Tibial artery (tissue), 4 donors: Measurements from ENCODE around the gene ZC3H14.
A peak's percentile ranks its signal among the peaks of the same experiment; 100 is the strongest.

Experiments used
- DNase-seq, 2 donors: peaks; one replicate each; pipeline ENCODE4 v3.0.0-alpha.2; 2019
- H3K27ac ChIP-seq, 2 donors: fragments of 200-600 bp; sonication (generic) in 1 of 2; 1 replicate in 1 of 2; 2 replicates in 1 of 2; pipeline ENCODE4 v1.5.1; 2018 to 2019; ENCODE audit warnings: mild to moderate bottlenecking in 1 of 2
- H3K27me3 ChIP-seq, 2 donors: fragments of 200-600 bp; sonication (generic) in 1 of 2; one replicate each; pipeline versions ENCODE4 v1.5.1 to v1.6.0; 2016 to 2019
- H3K36me3 ChIP-seq, 3 donors: fragments of 200-600 bp; sonication (generic) in 2 of 3; one replicate each; pipeline ENCODE4 v1.5.1; 2016 to 2019; ENCODE audit warnings: mild to moderate bottlenecking in 2 of 3
- H3K4me1 ChIP-seq, 4 donors: fragments of 200-600 bp; sonication (generic) in 2 of 4; 1 replicate in 3 of 4; 2 replicates in 1 of 4; pipeline ENCODE4 v1.5.1; 2016 to 2019
- H3K4me3 ChIP-seq, 2 donors: fragments of 200-600 bp; sonication (generic) in 1 of 2; 1 replicate in 1 of 2; 2 replicates in 1 of 2; pipeline ENCODE4 v1.5.1; 2018 to 2019; ENCODE audit warnings: mild to moderate bottlenecking in 2 of 2
- H3K9me3 ChIP-seq, 3 donors: fragments of 200-600 bp; sonication (generic) in 1 of 3; one replicate each; pipeline ENCODE4 v1.5.1; 2016 to 2019
- CTCF ChIP-seq, 2 experiments: fragments of 200-600 bp in 1 of 2; fragments of 450-650 bp in 1 of 2; IDR thresholded peaks; one replicate each; pipeline ENCODE4 v1.5.1; 2017 to 2019; ENCODE audit warnings: antibody characterized with exemption in 2 of 2, mild to moderate bottlenecking in 1 of 2, moderate library complexity in 1 of 2
- intact Hi-C: fragments of 100-400 bp; cut with DNase I; formaldehyde crosslinking; loops from one replicate; pipeline ENCODE4 v1.15.0; 2023; ENCODE audit warnings: low total_unique reads

The ZC3H14 gene

GRCh38 chr14:88554457-88555286, 8.2 kb upstream of the ZC3H14 start, which contains the start of gene PTPN21:
Gene PTPN21, minus strand, starts transcription at chr14:88555007. Its CDS starts 4,590 bp downstream, at chr14:88550417.
- intact Hi-C loops, result loop anchor here (5.0 kb wide), 1 partner anchor 62 kb away; no protein-coding TSS in a partner anchor
- peak; percentile 64 to 88 for DNase-seq
- no peak for TF ChIP-seq CTCF (IDR thresholded peaks at IDR 0.05)
- H3K27me3 ChIP-seq, result no peaks in the 10 kb centered on the region
- H3K27ac ChIP-seq, result peak within 1 kb of the TSS; percentile 85 to 89
- peaks cover 14 to 37% (median 23%) of the 10 kb centered on the region in 4 donors for H3K4me1 ChIP-seq
- peak within 1 kb of the TSS; percentile 80 to 85 for H3K4me3 ChIP-seq
- H3K9me3 ChIP-seq, result no peaks in the 10 kb centered on the region
- H3K36me3 ChIP-seq, result peaks cover 0 to 6% (median 5%) of the 10 kb centered on the region in 3 donors

GRCh38 chr14:88556581-88556980, 6.3 kb upstream of the ZC3H14 start:
- Histone ChIP-seq H3K27ac (no peak overlapping the region), H3K4me1 (peaks cover 8 to 23% (median 12%) of the 10 kb centered on the region in 4 donors), H3K36me3 (no peaks in the 10 kb centered on the region), H3K4me3 (no peak overlapping the region), H3K27me3 (no peaks in the 10 kb centered on the region), H3K9me3 (no peaks in the 10 kb centered on the region)
- intact Hi-C loops, result no loop called here
- no peak for DNase-seq
- no peak for TF ChIP-seq CTCF (IDR thresholded peaks at IDR 0.05)

GRCh38 chr14:88559852-88560251, 3.0 kb upstream of the ZC3H14 start:
- Histone ChIP-seq H3K4me1 (peaks cover 0 to 24% (median 17%) of the 10 kb centered on the region in 4 donors), H3K36me3 (no peaks in the 10 kb centered on the region), H3K9me3 (no peaks in the 10 kb centered on the region), H3K4me3 (no peak overlapping the region), H3K27ac (no peak overlapping the region), H3K27me3 (no peaks in the 10 kb centered on the region)
- intact Hi-C loops, result no loop called here
- DNase-seq, result no peak
- peak in 1 of 2 experiments; percentile 31 for TF ChIP-seq CTCF (IDR thresholded peaks at IDR 0.05)

GRCh38 chr14:88562532-88562830, 356 bp upstream of the ZC3H14 start:
- no peak for TF ChIP-seq CTCF (IDR thresholded peaks at IDR 0.05)
- Histone ChIP-seq H3K36me3 (peaks cover 0 to 6% (median 0%) of the 10 kb centered on the region in 3 donors), H3K4me1 (peaks cover 0 to 24% (median 17%) of the 10 kb centered on the region in 4 donors), H3K9me3 (no peaks in the 10 kb centered on the region), H3K27me3 (no peaks in the 10 kb centered on the region), H3K27ac (peak overlapping the region; percentile 90 to 92), H3K4me3 (peak overlapping the region; percentile 74 to 88)
- intact Hi-C loops, result no loop called here
- no peak for DNase-seq

- H3K27ac ChIP-seq, result peak overlapping the region; percentile 90 to 92
- H3K36me3 ChIP-seq, result peaks cover 11 to 18% (median 12%) of the 10 kb centered on the region in 3 donors
- H3K9me3 ChIP-seq, result no peaks in the 10 kb centered on the region
- no peak for TF ChIP-seq CTCF (IDR thresholded peaks at IDR 0.05)
- intact Hi-C loops, result no loop called here
- DNase-seq, result no peak
- peaks cover 0 to 24% (median 17%) of the 10 kb centered on the region in 4 donors for H3K4me1 ChIP-seq
- H3K4me3 ChIP-seq, result peak overlapping the region; percentile 74 to 88
- no peaks in the 10 kb centered on the region for H3K27me3 ChIP-seq
Measured at GRCh38 chr14:88563845-88564244, 1.0 kb downstream of the ZC3H14 start.
